ENCODE results near the gene XPNPEP2.
"Not testable (repeated sequence)": the region's sequence is repeated elsewhere in the genome, so short reads cannot be mapped to it uniquely, and the experiment has no call there.

XPNPEP2 gene

DNA sequence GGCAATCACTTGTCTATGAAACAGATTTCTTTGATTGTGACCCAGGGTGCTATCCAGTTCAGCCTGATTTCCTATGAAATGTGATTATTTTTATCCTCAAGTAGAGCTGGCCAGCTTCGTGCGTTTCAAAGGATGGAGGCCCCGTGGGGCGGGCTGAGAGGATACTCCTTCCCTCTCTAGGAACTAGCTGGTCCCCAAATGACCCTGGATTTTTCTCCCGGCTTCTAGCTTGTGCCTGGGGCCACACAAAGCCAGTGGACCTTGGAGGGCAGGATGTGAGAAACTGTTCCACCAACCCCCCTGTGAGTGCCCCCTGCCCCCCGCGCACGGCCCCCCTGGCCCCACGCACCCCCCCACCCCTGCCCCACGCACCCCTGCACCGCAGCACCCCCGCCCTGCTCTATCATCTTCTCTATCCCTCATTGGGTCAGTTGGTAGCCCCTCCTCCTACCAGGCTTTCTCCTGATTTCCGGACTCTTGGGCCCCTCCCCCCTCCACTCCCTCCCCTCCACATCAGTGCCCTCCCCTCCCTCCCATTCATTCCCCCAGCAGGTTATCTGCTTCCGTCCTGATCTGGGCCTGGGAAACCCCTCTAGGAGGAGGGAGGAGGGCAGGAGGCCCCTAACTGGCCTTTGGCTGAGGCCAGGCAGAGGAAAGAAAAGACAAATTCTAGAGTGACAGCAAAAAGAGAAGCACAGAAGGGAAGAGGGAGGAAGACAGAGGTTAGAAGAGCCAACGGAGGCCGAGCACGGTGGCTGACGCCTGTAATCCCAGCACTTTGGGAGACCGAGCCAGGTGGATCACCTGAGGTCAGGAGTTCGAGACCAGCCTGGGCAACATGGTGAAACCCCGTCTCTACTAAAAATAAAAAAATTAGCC, 3.3 kb downstream of the XPNPEP2 start:
- H3K27me3 Mint-ChIP-seq (ENCODE audit: low read depth), result no peaks in the 10 kb centered on the region
- no peaks in the 10 kb centered on the region for H3K36me3 Mint-ChIP-seq (ENCODE audit: low read depth)
- no peaks in the 10 kb centered on the region for H3K9me3 Mint-ChIP-seq
- peak overlapping the region; percentile 70 to 80 (median 76) for H3K27ac Mint-ChIP-seq
- no peak overlapping the region for H3K4me3 Mint-ChIP-seq
- TF ChIP-seq, protein P1, sequence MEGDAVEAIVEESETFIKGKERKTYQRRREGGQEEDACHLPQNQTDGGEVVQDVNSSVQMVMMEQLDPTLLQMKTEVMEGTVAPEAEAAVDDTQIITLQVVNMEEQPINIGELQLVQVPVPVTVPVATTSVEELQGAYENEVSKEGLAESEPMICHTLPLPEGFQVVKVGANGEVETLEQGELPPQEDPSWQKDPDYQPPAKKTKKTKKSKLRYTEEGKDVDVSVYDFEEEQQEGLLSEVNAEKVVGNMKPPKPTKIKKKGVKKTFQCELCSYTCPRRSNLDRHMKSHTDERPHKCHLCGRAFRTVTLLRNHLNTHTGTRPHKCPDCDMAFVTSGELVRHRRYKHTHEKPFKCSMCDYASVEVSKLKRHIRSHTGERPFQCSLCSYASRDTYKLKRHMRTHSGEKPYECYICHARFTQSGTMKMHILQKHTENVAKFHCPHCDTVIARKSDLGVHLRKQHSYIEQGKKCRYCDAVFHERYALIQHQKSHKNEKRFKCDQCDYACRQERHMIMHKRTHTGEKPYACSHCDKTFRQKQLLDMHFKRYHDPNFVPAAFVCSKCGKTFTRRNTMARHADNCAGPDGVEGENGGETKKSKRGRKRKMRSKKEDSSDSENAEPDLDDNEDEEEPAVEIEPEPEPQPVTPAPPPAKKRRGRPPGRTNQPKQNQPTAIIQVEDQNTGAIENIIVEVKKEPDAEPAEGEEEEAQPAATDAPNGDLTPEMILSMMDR (IDR thresholded peaks at IDR 0.05; ENCODE audit: unreplicated experiment in 3 of 3), result no peak
- peaks cover 42% of the 10 kb centered on the region for H3K4me1 Mint-ChIP-seq

DNA sequence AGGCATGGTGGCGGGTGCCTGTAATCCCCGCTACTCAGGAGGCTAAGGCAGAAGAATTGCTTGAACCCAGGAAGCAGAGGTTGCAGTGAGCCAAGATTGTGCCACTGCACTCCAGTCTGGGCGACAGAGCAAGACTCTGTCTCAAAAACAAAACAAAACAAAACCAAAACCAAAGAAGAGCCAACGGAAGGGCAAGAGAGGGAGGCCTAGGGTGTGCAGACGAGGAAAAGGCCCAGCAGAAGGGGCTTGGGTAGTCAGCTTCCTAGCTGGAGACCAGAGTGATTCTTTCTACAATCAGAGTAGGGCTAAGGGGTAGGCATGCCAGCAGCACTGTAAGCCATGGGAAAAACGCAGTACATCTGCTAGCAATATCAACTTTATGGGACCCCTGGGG, 4.0 kb downstream of the XPNPEP2 start:
- Mint-ChIP-seq H3K4me1 (peaks cover 44% of the 10 kb centered on the region), H3K27ac (peak overlapping the region; percentile 48 to 80 (median 70))
- H3K27me3 Mint-ChIP-seq (ENCODE audit: low read depth); H3K36me3 Mint-ChIP-seq (ENCODE audit: low read depth); H3K4me3 Mint-ChIP-seq; H3K9me3 Mint-ChIP-seq: not testable (repeated sequence)

DNA sequence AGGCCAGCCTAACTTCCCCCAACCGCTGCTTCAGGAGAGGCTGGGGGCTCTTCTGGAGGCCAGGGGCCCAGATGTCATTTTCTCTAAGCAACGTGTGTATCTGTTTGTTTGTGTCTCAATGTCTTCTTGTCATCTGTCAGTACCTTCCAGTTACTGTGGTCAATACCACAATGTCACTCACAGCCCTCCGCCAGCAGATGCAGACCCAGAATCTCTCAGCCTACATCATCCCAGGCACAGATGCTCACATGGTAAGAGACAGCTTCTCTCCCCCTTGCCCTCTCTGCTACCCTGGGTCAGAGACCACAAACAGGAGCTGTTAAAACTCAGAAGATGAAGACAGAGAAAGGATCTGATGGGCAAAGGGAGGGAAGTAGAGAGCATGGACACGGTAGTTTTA, 5.0 kb downstream of the XPNPEP2 start:
- H3K4me1 Mint-ChIP-seq, result peaks cover 43% of the 10 kb centered on the region
- H3K36me3 Mint-ChIP-seq (ENCODE audit: low read depth), result no peaks in the 10 kb centered on the region
- H3K27me3 Mint-ChIP-seq (ENCODE audit: low read depth), result no peaks in the 10 kb centered on the region
- no peaks in the 10 kb centered on the region for H3K9me3 Mint-ChIP-seq
- no peak overlapping the region for H3K4me3 Mint-ChIP-seq
- H3K27ac Mint-ChIP-seq, result no peak overlapping the region
- TF ChIP-seq, protein P1 (IDR thresholded peaks at IDR 0.05; ENCODE audit: unreplicated experiment in 3 of 3), result no peak

DNA sequence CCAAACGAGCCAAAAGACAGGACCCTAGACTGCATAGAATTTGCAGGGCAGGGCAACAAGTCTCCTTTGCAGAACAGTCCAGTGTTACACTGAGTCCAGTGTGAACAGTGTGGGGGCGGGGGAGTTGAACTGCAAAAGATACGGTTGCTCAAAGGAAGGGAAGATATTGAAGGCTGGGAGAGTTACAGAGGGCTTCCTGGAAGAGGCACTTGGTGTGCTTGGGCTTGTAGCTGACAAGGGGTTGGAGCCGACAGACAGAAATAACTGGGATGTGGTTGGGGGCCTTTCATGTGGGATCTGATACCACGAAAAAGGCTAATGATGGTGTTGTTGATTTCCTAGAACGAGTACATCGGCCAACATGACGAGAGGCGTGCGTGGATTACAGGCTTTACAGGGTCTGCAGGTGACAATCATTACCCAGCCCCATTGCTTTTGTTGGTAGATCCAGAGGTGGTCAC, 6.1 kb downstream of the XPNPEP2 start:
- TF ChIP-seq, protein P1 (IDR thresholded peaks at IDR 0.05; ENCODE audit: unreplicated experiment in 3 of 3), result no peak
- H3K27me3 Mint-ChIP-seq (ENCODE audit: low read depth), result no peaks in the 10 kb centered on the region
- no peaks in the 10 kb centered on the region for H3K36me3 Mint-ChIP-seq (ENCODE audit: low read depth)
- H3K27ac Mint-ChIP-seq, result no peak overlapping the region
- peaks cover 33% of the 10 kb centered on the region for H3K4me1 Mint-ChIP-seq
- H3K4me3 Mint-ChIP-seq, result no peak overlapping the region
- H3K9me3 Mint-ChIP-seq, result no peaks in the 10 kb centered on the region

DNA sequence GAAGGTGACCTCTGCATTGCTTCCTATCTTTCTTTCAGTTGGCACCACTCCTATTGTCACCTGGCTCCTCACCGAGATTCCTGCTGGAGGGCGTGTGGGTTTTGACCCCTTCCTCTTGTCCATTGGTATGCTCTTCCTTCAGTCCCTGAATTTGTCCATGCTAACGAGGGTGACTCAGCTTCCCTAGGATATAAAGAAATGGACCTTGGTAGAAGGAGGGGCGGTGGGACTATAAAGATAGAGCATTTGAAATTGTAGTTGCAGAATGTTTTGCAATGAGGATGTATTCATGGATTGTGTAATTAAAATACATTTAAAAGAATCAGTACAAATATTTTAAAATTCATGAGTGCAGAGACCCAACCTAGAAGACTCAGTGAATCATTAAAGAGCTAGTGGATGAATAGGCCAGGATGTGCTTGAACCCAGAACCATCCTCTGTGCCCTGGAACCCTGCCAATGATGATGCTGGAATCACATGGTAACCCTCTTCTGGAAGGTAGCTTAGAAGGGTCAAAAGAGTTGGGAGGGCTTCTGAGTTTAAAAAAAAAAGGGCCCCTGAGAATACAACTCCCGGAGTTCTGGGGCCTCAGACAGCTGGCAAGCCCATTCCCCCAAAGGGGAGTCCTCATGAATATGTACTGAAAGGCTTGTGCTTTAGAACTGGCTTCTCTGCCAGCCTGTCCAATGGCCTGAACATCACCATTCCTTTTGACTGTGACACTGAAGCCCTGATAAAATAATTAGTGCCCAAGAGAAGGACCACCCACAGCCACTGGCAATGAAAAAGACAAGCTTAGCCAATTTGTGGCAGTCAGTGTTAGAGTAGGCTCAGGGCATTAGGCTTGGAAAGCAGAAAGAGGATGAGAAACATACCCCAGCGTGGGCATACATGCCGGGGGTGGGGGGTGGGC, 8.0 kb downstream of the XPNPEP2 start:
- Mint-ChIP-seq H3K4me3 (no peak overlapping the region), H3K36me3 (ENCODE audit: low read depth) (no peaks in the 10 kb centered on the region), H3K4me1 (peaks cover 25% of the 10 kb centered on the region), H3K9me3 (no peaks in the 10 kb centered on the region), H3K27ac (no peak overlapping the region), H3K27me3 (ENCODE audit: low read depth) (no peaks in the 10 kb centered on the region)
- TF ChIP-seq, protein P1 (IDR thresholded peaks at IDR 0.05; ENCODE audit: unreplicated experiment in 3 of 3), result no peak

DNA sequence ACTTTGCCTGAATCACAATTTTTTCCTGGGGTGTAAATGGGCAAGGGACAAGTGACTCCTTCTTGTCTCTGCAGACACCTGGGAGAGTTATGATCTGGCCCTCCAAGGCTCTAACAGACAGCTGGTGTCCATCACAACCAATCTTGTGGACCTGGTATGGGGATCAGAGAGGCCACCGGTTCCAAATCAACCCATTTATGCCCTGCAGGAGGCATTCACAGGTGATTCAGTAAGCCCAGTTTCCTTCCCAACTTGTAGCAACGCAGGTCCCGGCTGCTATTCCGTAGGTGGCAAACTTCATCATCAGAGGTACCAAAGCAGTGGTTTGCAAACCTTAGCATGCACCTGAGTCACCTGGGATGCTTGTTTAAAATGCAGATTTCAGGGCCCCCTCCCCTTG, 8.8 kb downstream of the XPNPEP2 start:
- Mint-ChIP-seq H3K9me3 (no peaks in the 10 kb centered on the region), H3K4me1 (peaks cover 22% of the 10 kb centered on the region), H3K27me3 (ENCODE audit: low read depth) (no peaks in the 10 kb centered on the region), H3K4me3 (no peak overlapping the region), H3K27ac (no peak overlapping the region), H3K36me3 (ENCODE audit: low read depth) (no peaks in the 10 kb centered on the region)
- TF ChIP-seq, protein P1 (IDR thresholded peaks at IDR 0.05; ENCODE audit: unreplicated experiment in 3 of 3), result no peak
